ENCODE data around the gene IDH3G.
"Not testable (repeated sequence)": the region's sequence is repeated elsewhere in the genome, so short reads cannot be mapped to it uniquely, and the experiment has no call there.

Gene IDH3G

GRCh38 chrX:153821066-153821465 lies 26.9 kb upstream of the IDH3G start:
- H3K4me3 Mint-ChIP-seq, result no peak overlapping the region
- H3K4me1 Mint-ChIP-seq, result peaks cover 57% of the 10 kb centered on the region
- CTCF ChIA-PET, result no interaction called here
- H3K9me3 Mint-ChIP-seq, result no peaks in the 10 kb centered on the region
- H3K27me3 Mint-ChIP-seq, result peaks cover 45% of the 10 kb centered on the region
- no peak for DNase-seq
- no peak overlapping the region for H3K27ac Mint-ChIP-seq
- no peaks in the 10 kb centered on the region for H3K36me3 Mint-ChIP-seq

- Mint-ChIP-seq H3K4me1 (peaks cover 57% of the 10 kb centered on the region), H3K27ac (no peak overlapping the region), H3K4me3 (no peak overlapping the region), H3K36me3 (no peaks in the 10 kb centered on the region), H3K27me3 (peaks cover 40% of the 10 kb centered on the region), H3K9me3 (no peaks in the 10 kb centered on the region)
- CTCF ChIA-PET, result no interaction called here
- no peak for DNase-seq
These were observed 26.4 kb upstream of the IDH3G start for GRCh38 chrX:153820601-153821000.

DNA sequence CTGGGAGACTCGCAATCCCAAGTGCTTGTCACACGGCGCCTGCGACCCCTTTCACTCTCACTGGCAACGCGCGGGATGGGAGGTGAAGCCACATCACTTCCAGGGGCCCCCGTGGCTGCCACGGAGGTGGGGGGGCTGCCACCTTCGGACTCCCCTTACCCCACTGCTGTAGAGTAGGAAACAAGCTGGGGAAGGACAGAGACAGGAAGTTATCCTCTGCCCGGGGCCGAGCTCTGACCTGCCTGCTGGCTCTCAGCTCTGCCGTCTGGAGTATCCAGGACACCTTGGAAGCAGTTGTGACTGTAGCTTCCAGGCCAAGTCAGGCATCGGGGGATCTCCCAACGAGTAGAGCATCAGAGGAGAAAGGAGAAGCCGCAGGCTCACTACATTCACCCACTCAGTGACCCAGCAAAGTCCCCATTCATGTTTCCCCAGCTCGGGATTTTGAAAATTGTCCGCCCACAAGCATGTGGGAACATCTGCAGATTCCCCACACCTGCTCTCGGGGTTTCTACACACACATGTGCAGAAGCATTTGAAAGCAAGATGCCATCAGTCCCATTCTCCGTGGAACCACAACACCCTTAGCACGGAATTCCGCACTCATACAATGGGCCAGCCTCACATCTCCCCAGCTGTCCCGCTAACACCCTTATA lies 25.3 kb upstream of the IDH3G start:
- Mint-ChIP-seq H3K36me3 (no peaks in the 10 kb centered on the region), H3K27me3 (peaks cover 37% of the 10 kb centered on the region), H3K4me1 (peaks cover 64% of the 10 kb centered on the region), H3K4me3 (no peak overlapping the region), H3K9me3 (no peaks in the 10 kb centered on the region), H3K27ac (no peak overlapping the region)
- CTCF ChIA-PET, result no interaction called here
- DNase-seq, result no peak

GRCh38 chrX:153818571-153819383 lies 24.6 kb upstream of the IDH3G start:
- H3K4me3 Mint-ChIP-seq, result peak overlapping the region; percentile 53
- H3K4me1 Mint-ChIP-seq, result peaks cover 63% of the 10 kb centered on the region
- CTCF ChIA-PET, result no interaction called here
- H3K27me3 Mint-ChIP-seq, result peaks cover 31% of the 10 kb centered on the region
- DNase-seq, result peak; percentile 67
- no peaks in the 10 kb centered on the region for H3K9me3 Mint-ChIP-seq
- no peaks in the 10 kb centered on the region for H3K36me3 Mint-ChIP-seq
- H3K27ac Mint-ChIP-seq, result no peak overlapping the region

GRCh38 chrX:153818064-153818463 lies 23.9 kb upstream of the IDH3G start:
- H3K36me3 Mint-ChIP-seq, DNase-seq, H3K27ac Mint-ChIP-seq, H3K9me3 Mint-ChIP-seq, H3K4me3 Mint-ChIP-seq: not testable (repeated sequence)
- peaks cover 36% of the 10 kb centered on the region for H3K27me3 Mint-ChIP-seq
- H3K4me1 Mint-ChIP-seq, result peaks cover 60% of the 10 kb centered on the region
- CTCF ChIA-PET, result interaction anchor here (1.9 kb wide), 1 partner anchor 9 kb away, joined by 4 read pairs; no protein-coding TSS in a partner anchor

GRCh38 chrX:153816831-153817690 lies 22.9 kb upstream of the IDH3G start:
- CTCF ChIA-PET, result interaction anchor here (1.9 kb wide), 1 partner anchor 8 kb away, joined by 4 read pairs; no protein-coding TSS in a partner anchor
- peaks cover 46% of the 10 kb centered on the region for H3K27me3 Mint-ChIP-seq
- peaks cover 52% of the 10 kb centered on the region for H3K4me1 Mint-ChIP-seq
- no peaks in the 10 kb centered on the region for H3K36me3 Mint-ChIP-seq
- H3K9me3 Mint-ChIP-seq, result no peaks in the 10 kb centered on the region
- H3K27ac Mint-ChIP-seq, result peak overlapping the region; percentile 2
- no peak overlapping the region for H3K4me3 Mint-ChIP-seq
- DNase-seq, result peak; percentile 70

DNA sequence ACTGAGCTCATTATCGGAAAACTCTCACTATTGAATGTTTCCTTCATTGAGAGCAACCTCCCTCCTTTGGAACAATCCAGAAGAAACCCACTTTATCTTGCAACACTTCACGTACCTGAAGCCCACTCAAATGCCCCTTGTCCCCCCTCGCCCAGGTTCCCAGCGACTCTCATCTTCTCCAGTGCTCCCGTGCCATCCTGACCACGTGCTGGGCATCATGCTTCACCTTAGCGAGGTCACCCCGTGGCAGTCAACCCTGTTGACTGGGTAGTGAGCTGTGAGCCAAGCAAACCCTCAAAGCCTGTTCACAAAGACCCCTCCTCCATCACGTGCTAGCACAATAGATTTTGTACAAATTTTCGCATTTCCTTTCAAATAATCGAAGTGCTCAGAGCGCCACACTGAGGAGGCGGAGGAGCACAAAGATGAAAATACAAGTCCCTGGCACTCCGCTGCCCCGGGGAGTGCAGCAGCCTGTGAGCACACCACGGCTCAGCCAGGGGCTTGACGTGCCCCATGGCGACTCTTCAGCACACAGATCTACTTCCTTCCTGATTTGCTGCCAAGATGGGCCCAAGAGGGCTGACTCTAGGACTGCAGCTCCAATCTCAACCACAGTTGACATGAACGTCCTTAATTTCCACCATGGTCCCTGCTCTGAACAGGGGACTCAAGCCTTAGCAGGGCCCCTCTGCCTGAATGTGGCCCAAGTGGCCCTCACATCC lies 20.6 kb upstream of the IDH3G start:
- Mint-ChIP-seq H3K27me3 (peaks cover 65% of the 10 kb centered on the region), H3K9me3 (no peaks in the 10 kb centered on the region), H3K4me3 (no peak overlapping the region), H3K4me1 (peaks cover 35% of the 10 kb centered on the region), H3K27ac (peak overlapping the region; percentile 33), H3K36me3 (no peaks in the 10 kb centered on the region)
- no peak for DNase-seq
- CTCF ChIA-PET, result no interaction called here

DNA sequence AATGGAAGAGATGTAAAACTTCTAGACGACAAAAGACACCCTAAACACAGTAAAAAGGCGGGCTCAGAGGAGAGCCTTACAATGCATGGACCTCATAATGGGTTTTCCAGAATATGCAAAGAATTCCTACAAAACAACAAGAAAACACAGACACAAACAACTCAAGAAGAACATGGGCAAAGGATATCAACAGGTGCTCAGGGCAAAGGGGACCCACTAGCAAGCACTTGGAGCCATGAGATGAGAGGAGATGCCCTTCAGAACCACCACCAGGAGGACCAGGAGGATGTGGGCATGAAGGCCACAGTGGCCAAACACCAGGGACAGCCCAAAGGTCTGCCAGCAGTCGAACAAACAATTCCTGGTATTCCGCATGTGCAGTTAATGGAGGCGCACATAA lies 19.0 kb upstream of the IDH3G start:
- no peak overlapping the region for H3K27ac Mint-ChIP-seq
- DNase-seq, result no peak
- H3K27me3 Mint-ChIP-seq, result peaks cover 51% of the 10 kb centered on the region
- H3K9me3 Mint-ChIP-seq, result no peaks in the 10 kb centered on the region
- CTCF ChIA-PET, result no interaction called here
- H3K4me3 Mint-ChIP-seq, result no peak overlapping the region
- peaks cover 23% of the 10 kb centered on the region for H3K4me1 Mint-ChIP-seq
- H3K36me3 Mint-ChIP-seq, result no peaks in the 10 kb centered on the region

GRCh38 chrX:153812220-153812619 lies 18.0 kb upstream of the IDH3G start:
- peaks cover 52% of the 10 kb centered on the region for H3K27me3 Mint-ChIP-seq
- CTCF ChIA-PET, result no interaction called here
- H3K4me3 Mint-ChIP-seq, result no peak overlapping the region
- DNase-seq, result no peak
- no peaks in the 10 kb centered on the region for H3K9me3 Mint-ChIP-seq
- H3K36me3 Mint-ChIP-seq, result no peaks in the 10 kb centered on the region
- no peak overlapping the region for H3K27ac Mint-ChIP-seq
- H3K4me1 Mint-ChIP-seq, result peaks cover 20% of the 10 kb centered on the region

DNA sequence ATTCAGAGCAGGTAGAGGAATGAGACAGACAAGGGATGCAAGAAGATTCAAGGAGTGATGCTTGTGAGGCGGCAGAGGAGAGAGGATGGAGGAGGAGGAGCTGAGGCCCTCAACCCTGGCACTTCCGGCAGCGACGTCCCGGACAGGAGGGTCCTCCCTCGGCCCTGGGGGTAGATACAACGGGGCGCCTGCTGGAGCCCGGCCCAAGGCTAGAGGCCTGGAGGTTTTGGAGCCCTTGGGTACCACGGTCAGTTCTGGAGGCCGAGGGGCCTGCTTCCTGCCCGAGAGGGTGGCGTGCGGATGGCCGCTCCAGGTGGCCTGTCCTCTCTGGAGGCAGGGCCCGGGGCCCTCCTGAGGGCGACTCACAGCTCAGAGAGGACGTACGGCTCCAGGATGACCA lies 13.8 kb upstream of the IDH3G start:
- Mint-ChIP-seq H3K27me3 (peaks cover 34% of the 10 kb centered on the region), H3K36me3 (no peaks in the 10 kb centered on the region), H3K27ac (no peak overlapping the region), H3K9me3 (no peaks in the 10 kb centered on the region), H3K4me1 (no peaks in the 10 kb centered on the region), H3K4me3 (no peak overlapping the region)
- CTCF ChIA-PET, result interaction anchor here (1.2 kb wide), 1 partner anchor 9 kb away, joined by 4 read pairs; no protein-coding TSS in a partner anchor
- no peak for DNase-seq

- Mint-ChIP-seq H3K9me3 (no peaks in the 10 kb centered on the region), H3K27ac (no peak overlapping the region), H3K4me3 (no peak overlapping the region), H3K36me3 (no peaks in the 10 kb centered on the region), H3K27me3 (peaks cover 25% of the 10 kb centered on the region), H3K4me1 (no peaks in the 10 kb centered on the region)
- CTCF ChIA-PET, result no interaction called here
- no peak for DNase-seq
These were observed 12.9 kb upstream of the IDH3G start for GRCh38 chrX:153806999-153807575.

DNA sequence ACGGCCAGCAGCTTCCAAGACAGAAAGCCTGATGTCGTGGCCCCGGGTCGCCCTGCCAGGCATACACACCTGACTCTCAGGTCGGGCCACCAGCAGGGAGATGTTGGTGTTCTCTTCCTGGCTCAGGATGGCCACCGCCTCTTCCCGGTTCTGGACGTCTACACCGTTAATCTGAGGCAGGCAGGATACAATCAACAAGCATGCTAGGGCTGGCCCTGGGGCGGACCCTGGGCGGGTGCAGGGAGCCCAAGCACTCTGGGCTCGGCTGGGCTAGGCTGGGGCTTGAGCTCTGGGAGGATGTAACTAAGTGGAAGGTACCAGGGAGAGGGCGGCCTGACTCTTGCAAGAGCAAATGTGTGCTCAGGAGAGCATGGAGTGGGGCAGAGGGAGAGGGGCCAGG lies 11.3 kb upstream of the IDH3G start:
- CTCF ChIA-PET, result no interaction called here
- Mint-ChIP-seq H3K27me3 (peaks cover 12% of the 10 kb centered on the region), H3K27ac (no peak overlapping the region), H3K4me1 (no peaks in the 10 kb centered on the region), H3K4me3 (no peak overlapping the region), H3K36me3 (no peaks in the 10 kb centered on the region), H3K9me3 (no peaks in the 10 kb centered on the region)
- no peak for DNase-seq

DNA sequence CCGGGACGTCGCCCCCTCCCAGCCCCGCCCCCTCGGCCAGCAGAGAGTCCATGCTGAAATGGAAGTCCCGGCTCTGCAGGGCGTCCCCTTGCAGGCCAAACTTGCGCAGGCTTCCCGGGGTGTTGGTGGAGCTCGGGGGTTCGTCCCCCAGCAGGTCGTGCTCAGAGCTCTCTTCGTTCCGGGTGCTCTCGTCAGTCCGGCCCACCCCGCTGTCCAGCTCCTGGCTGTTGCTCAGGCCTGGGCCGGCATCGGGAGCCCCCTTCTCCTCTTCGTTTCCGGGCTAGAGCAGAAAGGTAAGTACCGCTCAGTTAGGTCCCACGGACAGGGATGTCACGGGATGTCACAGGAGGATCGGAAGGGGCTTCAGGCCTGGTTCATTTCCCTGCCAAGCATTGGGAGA lies 10.4 kb upstream of the IDH3G start:
- CTCF ChIA-PET, result no interaction called here
- Mint-ChIP-seq H3K27ac (no peak overlapping the region), H3K27me3 (peaks cover 4% of the 10 kb centered on the region), H3K4me3 (no peak overlapping the region), H3K9me3 (no peaks in the 10 kb centered on the region), H3K4me1 (no peaks in the 10 kb centered on the region), H3K36me3 (no peaks in the 10 kb centered on the region)
- no peak for DNase-seq

All from activated naive CD4-positive, alpha-beta T cell treated with anti-CD3 and anti-CD28 coated beads, Interleukin-2, amount 10 ng/mL, durations not matched to agents 7 days and 5 days (primary cell).